ENCODE data around the gene WIZ.

The WIZ gene

GRCh38 chr19:15374105-15374651 lies 75.6 kb downstream of the WIZ start:
- DNase-seq = peak in 2 of 14 donors; percentile 5 to 34

- DNase-seq = no peak
Measured at GRCh38 chr19:15373644-15374043, 76.1 kb downstream of the WIZ start.

GRCh38 chr19:15372891-15373301 lies 76.9 kb downstream of the WIZ start:
- no peak for DNase-seq

- no peak for DNase-seq
Measured at GRCh38 chr19:15372470-15372869, 77.3 kb downstream of the WIZ start.

- no peak for DNase-seq
Measured at GRCh38 chr19:15371786-15372380, 77.9 kb downstream of the WIZ start.

GRCh38 chr19:15371119-15371518 lies 78.6 kb downstream of the WIZ start:
- no peak for DNase-seq
